NOMO-1 (cell line): ENCODE measurements around the gene DOCK2.

ENCODE experiments used
- DNase-seq, 2 experiments: peaks; one replicate each; lab custom pipeline; 2025; ENCODE audit not compliant: unreplicated experiment in 2 of 2; lab: John Stamatoyannopoulos, UW

The DOCK2 gene

DNA sequence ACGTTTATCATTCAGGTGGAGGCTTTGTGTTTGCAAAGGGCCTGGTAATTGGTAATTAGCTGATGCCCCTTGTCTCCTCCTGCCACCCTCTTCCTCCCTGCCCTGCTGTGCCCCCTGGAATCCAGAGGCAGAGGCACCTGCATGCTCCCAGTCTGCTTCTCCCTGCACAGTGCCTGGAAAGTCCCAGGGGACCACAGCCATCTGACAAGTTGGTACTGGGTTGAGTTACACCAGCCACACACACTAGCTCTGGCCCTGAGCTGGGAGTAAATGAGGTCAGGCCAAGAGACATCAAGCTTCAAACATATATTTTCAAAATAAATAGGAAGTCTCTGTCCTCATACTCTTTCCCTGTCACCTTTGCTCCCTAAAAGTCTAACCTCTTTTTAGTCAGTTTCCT is 286.9 kb downstream of the DOCK2 start:
- no peak for DNase-seq

DNA sequence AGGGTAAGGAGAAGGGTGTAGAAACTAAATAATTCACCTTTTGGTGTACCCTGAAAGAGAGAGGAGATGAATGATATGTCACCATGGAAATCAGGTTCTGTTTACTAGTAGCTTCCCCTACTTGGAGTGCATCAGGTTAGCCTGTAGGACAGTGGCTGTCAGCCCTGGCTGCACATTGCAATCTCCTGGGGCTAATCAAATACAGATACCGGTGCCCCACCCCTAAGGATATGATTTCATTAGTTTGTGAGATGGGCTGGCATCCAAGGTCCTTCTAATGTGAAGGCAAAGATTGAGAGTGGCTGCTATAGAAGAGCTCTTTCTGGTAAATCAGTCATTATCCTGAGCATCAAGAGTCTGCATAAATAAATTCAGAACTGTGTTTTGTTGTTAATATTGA is 296.1 kb downstream of the DOCK2 start:
- no peak for DNase-seq

DNA sequence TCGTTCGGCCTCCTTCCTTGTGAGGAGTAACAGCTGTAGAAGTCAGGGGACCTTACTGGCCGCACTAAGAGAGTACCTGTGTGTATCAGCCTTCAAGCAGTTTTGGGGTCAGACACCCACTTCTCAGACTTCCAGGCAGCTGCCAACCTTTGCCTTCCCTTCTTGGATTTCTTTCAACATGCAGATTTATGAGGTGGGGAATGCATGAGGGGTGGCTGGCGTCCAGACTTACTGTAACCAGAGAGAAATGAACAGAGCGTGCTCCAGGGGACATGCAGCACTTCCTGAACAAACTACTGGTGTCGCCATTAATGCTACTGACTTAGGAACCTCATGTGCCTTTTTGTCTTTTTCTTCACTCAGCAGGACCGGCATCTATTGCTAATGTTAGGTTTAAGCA is 296.5 kb downstream of the DOCK2 start:
- DNase-seq, result no peak

DNA sequence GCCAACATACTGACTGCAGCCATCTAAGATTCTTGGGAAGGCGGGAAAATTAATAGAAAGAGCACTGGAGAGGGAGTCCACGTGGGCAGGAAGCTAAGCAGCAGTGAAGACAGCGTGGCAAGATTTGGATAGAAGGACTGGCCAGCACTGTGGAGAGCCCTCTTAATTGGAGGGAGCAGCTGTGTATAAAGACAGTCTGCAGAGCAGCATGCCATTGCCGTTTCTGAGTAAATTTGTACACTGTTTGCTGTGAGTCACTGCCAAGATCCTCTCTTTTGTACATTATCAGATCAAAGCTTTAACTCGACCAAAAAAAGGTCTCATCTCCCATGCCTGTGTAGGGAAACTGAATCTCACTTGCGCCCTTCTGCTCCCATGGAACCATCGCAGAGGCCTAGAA is 297.9 kb downstream of the DOCK2 start:
- DNase-seq, result no peak

DNA sequence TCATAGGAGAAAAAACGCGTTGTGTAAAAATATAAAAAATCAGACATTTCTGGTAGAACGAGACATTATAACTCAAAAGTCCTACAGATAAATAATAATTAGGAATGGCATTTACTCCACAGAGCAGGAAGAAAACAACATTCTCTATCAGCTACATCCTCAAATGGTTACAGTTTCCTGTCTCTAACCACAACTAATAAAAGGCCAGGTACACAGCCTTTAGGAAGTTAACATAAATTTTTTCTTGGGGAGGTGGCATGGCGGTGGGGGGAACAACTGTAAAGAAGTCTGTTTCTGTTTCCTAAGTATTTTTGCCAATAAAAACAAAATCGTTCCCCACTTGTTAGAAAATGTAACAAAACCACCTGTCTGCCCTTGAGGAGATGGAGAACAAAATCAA is 298.7 kb downstream of the DOCK2 start:
- no peak for DNase-seq

DNA sequence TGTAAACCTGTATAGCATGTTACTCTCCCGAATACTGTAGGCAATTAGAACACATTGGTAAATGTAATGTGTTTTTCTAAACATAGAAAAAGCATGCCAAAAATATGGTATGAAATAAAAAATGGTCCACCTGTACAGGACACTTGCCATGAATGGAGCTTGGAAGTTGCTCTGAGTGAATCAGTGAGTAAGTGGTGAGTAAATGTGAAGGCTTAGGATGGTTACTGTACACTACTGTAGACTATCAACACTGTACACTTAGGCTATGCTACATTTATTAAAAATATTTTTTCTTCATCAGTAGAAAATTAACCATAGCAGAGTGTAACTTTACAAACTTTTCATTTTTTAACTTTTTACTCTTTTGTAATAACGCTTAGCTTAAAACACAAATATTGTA is 301.4 kb downstream of the DOCK2 start:
- DNase-seq, result no peak

DNA sequence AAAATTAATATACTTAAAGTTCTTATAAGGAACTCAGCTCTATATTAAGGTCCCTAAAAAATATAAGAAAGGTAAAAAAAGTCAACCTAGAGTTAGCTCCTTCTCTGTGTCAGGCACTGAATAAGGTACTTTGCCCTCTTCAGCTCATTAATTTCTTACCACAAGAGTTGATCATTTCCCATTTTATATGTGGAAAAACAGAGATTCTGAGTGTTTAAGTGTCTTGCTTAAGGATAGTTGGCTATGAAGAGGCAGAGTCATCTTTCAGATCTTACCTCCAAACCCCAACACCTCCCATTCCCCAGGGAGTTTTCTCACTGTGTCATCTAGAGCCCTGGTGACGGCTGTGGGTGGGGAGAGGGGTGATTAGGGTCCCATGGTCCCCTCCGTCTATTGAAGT is 302.7 kb downstream of the DOCK2 start:
- no peak for DNase-seq

DNA sequence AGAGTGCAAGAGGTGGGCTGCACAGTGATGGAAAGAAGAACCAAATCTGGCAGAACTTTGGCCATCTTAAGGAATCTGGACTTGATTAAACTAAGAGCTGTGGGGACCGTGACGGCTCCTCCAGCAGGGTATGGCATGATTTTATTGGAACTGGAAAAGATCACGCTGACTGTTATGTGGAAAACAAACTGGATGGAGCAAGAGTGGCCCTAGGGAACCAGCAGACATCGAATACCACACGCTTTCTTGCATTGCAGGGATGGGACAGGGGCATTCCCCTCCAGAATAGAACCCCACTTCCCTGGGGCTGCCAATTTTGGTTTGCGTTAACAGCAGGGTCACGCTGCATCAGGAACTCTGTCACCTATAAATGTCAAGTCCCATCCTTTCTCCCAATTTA is 304.5 kb downstream of the DOCK2 start:
- no peak for DNase-seq

DNA sequence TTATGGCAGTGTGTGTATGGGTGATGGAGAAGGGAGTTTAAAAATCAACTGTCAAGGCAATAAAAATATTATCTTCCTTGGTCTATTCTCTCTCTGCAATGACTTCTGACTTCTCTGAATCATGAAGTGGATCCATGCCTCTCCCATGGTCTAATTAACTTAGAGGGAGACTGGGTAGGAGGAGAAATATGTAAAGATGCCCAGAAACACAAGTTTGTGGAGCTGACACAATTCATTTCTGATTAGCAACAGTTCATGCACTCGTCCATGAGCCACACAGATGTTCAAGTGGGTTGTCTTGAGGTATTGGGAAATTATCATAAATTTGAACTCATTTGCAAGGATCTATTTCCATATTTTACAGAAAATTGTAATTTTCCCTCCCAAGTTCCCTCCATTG is 305.1 kb downstream of the DOCK2 start:
- no peak for DNase-seq

DNA sequence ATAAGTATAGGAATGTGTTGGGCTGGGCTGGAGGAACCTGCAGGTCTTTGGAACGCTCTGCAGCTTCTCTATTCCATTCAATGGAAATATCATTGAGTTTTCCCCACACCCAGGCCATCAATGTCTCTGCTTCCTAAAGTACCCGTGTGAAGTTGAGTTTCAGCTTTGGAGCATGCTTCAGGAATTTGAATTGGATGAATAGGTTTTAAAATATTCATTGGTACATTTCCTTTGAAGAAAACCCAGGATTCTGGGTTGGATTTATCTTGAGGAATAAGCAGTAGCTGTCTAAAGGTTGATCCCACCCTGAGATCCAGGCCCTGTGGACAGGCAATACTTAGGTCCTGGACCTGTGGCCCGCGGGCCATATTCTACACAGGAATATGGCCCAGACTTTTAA is 306.0 kb downstream of the DOCK2 start:
- DNase-seq, result no peak

DNA sequence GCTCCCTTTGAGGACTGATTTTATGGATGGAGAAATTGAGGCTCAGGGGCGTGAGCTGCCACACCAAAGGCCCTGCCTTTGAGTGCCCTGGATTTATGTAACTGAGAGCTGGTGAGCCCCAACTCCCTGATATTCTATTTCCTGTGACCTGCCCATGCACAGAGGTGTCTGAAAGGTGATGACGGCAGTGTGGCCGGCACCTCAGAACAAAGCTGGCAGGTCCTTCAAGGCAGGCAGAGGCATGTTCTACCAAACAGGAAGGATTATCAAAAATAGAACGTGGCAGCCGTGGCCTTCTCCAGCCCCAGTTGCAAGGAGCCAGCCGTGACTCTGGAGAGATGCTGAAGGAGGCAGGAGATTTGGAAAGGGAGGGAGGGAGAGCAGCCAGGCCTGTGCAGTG is 307.0 kb downstream of the DOCK2 start:
- DNase-seq, result no peak

DNA sequence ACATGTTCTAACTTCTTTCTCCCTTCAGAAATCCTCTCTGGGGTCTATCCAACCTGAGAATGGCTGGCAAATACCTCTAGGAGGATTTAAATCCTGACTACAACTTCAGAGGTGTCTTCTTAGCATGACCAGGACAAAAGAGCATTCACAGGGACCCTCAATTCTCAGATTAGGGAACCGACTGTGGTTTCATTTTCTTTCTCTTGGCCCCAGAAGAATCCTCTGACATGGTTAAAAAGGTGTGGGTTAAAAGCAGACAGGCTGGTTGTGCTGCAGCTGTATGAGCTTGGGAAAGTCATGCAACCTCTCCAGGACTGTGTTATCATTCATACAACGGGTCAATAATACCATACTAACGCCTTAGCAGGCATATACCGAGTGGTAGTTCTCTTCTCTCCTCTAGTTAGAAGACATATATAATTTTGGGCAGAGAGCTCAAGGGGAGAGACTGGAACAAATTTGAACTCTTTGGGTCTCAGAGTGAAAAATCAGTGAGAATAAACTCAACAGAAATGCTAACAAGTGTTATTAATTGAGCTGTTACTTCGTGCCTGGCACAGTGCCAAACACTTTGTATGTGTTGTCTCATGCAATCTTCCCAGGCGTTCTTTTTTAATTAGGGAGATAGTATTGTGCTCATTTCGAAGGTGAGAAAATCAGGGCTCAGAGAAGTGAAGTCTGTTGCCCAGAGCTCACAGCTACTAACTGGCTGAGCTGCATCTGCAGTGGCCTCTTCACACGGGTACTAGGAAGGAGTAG is 308.0 kb downstream of the DOCK2 start:
- no peak for DNase-seq

DNA sequence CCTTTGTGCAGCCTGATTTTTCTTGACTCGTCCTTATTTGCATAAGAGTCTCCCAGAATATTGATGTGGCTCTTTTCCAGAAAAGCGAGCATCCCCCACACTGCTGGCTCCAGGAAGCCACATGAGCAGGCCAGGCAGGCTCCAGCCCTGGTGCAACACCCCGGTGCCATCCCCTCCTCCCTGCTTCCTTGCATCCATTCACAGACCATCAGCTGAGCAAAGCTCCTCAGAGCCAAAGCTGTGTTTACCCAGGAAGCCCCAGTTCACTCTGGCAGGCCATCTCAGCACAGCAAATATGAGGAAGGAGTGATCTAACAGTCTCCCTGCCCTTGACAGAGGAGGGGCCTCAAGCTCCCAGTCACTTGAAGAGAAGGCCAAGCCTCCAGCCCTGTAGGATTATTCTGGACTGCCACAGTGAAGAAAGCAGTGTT is 308.8 kb downstream of the DOCK2 start:
- no peak for DNase-seq

DNA sequence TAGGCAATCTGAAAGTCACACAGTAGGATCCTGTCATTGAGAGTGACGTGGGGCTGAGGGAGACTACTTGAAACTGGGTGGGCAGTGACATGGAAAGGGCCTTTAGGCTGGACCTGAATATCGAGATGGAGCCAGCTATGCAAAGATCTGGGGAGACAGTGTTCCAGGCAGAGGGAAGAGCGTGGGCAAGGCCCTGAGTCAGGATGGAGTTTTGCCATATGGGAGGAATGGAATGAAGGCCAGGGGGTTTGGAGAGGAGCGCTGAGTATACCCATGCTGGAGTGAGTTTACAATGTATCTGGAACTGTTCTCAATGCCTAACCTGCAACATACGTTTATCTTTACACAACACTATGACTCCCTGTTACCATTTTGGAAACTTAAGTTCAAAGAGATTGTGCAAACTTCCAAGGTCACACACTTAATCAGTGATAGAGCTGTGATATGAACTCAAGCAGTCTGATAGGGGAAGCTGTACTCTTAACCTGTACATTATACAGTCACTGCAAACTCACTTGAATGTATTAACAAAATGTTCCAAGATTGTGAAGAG is 309.7 kb downstream of the DOCK2 start:
- no peak for DNase-seq

DNA sequence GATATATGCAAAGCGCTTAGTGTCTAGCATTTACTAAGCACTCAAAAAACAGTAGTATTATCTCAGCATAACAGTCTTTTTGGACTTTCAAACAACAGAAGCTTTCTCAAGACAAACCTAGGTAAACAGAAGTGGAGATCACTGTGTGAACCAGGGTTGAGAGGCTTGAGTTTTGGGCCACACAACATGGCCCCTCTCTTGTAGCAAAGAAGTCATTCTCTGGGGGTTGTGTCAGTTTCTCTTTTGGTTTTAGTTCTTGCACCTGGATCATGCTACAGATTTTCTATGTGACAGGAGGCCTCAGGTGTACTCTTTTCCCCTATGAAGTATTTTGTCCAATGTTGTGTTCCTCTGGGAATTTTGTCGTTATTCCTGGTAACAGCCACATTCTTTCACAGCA is 313.3 kb downstream of the DOCK2 start:
- DNase-seq, result no peak

DNA sequence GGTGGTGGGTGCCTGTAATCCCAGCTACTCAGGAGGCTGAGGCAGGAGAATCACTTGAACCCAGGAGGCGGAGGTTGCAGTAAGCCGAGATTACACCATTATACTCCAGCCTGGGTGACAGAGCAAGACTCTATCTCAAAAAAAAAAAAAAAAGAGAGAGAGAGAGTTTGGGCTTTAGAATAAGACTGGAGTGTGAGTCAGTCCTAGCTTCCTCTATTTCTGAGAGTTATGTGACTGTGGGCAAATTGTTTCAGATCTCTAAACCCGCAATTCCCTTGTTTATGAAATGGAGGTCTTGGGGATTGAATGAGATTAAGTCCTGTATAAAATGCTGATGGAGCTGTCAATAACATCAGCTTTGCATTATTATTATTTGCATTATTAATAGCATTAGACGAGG is 316.1 kb downstream of the DOCK2 start:
- DNase-seq, result peak; percentile 58 to 91

DNA sequence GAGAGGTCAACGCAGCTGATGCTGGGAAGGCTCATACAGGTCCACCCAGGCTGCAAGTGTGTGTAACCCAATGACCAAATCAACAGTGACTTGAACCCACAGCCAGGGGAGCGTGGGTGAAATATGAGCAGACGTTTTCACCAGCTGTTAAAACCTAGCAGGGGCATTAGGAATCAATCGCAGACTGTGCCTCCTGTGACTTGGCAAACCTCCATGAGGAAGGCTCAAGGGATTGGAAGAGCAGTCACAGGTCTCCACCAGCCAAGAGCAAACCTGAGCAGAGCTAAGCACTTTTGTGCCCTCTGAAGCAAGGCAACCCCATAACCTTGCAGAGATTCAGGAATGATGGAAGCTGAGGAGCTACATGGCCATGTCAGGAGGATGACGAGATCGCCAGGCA is 317.7 kb downstream of the DOCK2 start:
- no peak for DNase-seq

DNA sequence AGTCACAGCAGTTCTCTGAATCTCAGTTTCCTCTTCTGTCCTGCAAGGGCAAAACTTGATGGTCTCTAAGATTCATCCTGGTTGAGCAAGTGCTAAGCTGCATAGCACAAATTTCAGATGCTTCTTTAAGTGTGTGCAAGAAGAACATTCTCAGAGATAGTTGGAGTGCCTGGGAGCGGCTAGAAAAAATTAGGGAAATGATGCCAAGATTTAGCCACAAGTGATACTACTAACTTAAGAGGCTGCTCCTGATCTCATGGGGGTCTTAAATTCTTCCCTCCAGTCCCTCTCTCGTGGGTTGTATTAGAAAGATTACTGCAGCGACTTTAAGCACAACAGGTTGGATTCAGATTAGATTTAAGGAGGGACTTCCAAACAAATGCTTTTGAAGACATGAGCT is 319.1 kb downstream of the DOCK2 start:
- no peak for DNase-seq

DNA sequence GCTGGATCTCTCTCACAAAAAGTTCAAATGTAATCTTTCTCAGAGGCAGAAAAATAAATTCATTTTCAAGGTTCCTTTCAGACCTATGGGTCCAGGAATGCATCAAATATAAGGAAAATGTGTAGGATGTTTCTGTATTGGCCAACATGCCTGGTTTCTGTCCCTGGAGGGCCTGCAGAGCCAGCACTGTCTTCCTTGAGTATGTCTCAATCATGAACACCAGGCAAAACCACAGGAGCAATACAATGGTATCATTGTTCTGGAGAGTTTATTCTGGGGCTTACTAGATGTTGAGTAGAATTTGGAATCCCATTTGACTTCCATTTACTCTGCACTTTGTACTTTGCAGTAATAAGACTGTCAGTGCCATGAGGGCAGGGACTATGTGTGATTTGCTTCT is 319.7 kb downstream of the DOCK2 start:
- no peak for DNase-seq

DNA sequence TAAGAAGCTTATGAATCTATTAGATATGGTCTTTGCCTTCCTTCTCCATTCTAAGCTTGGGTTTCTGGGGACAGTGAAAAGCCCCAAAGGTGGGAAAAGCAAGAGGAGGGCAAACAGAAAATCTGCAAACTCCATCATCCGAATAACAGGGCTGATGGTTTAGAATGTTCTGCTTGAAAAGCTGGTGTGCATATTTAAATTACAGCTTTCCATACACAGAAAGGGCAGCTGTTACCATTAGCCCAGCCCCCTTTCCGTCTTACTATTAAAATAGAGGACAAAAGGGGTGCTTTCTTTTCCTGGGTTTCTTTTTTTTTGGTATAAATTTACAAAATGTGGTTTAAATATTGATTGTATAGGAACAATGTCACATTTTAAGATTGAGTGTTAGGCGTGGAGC is 321.2 kb downstream of the DOCK2 start:
- DNase-seq, result no peak

DNA sequence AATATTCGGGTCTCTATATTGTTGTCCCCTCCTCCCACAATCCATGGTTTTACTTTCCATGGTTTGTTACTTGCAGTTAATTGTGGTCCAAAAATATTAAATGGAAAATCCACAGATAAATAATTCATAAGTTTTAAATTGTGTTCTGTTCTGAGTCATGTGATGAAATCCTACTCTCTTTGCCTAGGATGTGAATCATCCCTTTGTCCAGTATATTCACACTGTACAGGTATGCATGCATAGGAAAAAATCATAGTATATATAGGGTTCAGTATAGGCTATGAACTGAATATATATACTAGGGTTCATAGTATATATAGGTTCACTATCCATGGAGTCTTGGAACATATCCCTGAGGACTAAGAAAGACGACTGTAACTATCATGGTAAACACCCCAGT is 323.6 kb downstream of the DOCK2 start:
- DNase-seq, result no peak

DNA sequence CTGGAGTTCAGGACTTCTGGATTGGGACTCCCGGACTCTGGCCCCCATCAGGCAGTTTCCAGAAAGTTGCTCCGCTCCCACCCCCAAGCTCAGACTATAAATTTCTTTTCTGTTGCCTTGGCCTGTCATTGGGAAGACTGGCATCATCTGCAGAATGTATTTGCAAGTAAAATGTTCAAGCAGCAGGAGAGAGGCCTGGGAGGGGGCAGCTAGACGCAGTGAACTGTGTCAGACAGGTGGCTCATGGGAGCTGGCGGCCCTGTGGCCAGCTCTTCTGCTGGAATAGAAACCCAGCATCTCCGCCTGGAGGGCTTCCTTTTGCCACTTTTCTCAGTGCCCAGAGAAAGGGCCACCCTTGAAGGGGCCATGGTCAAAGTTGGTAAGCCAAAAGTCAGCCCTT is 327.2 kb downstream of the DOCK2 start:
- no peak for DNase-seq

DNA sequence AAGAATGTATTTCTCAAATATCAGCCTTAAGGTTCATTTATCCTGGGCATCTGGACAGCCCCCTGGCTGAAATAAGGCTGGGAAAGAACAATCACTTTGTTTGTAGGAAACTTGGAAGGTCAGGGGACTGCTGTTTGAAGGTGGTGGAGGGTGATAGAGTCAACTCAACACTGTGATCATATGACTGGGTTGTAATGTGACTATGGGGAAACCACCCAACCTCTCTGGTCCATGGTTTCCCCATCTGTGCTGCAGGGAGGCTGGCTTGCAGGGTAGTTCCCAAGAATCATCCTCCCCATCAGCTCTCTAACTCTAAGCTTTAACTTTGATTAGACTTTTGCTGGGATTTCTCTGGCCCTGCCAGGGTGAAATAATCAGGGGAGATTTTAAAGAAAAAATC is 333.3 kb downstream of the DOCK2 start:
- no peak for DNase-seq
